Astrocyte (in vitro differentiated cells and primary cell): Measurements from ENCODE around the gene TNFSF15. TPM values are rescaled to one million over a fixed set of nuclear protein-coding genes. Genes with fewer than 3 reads are reported as not detected.

ENCODE experiments used
- DNase-seq: peaks from one replicate; pipeline ENCODE4 v3.0.0-alpha.2; 2010; ENCODE audit warnings: low read depth
- FAIRE-seq: peaks from 2 replicates; lab custom pipeline; 2011; peaks lifted over from hg19 to GRCh38; lab: Jason Lieb, UNC
- H2AFZ ChIP-seq: 2 replicates; pipeline ENCODE4 v1.6.0; 2012; ENCODE audit warnings: low read depth, low read length, inconsistent platforms
- H3K27ac ChIP-seq: 2 replicates; pipeline ENCODE4 v1.5.1; 2011; ENCODE audit warnings: low read depth, low read length, inconsistent platforms
- H3K27me3 ChIP-seq: 2 replicates; pipeline ENCODE4 v1.6.0; 2011; ENCODE audit warnings: low read length, inconsistent platforms; ENCODE audit not compliant: insufficient read depth
- H3K36me3 ChIP-seq: 2 replicates; pipeline ENCODE4 v1.5.1; 2011; ENCODE audit warnings: low read length, inconsistent platforms; ENCODE audit not compliant: insufficient read depth
- H3K4me1 ChIP-seq: 2 replicates; pipeline ENCODE4 v1.5.1; 2011; ENCODE audit warnings: low read length, inconsistent platforms; ENCODE audit not compliant: insufficient read depth
- H3K4me2 ChIP-seq: 2 replicates; pipeline ENCODE4 v1.6.0; 2012; ENCODE audit warnings: low read length, inconsistent platforms
- H3K4me3 ChIP-seq: 2 replicates; pipeline ENCODE4 v1.5.1; 2011; ENCODE audit warnings: low read depth, mild to moderate bottlenecking, low read length, inconsistent platforms; ENCODE audit not compliant: insufficient read depth
- H3K79me2 ChIP-seq: 2 replicates; pipeline ENCODE4 v1.6.0; 2012; ENCODE audit warnings: mild to moderate bottlenecking, low read length, inconsistent platforms; ENCODE audit not compliant: insufficient read depth
- H3K9ac ChIP-seq: 2 replicates; pipeline ENCODE4 v1.6.0; 2012; ENCODE audit warnings: mild to moderate bottlenecking, low read length, inconsistent platforms
- H3K9me3 ChIP-seq: 2 replicates; pipeline ENCODE4 v1.5.1; 2012; ENCODE audit warnings: low read depth, mild to moderate bottlenecking, low read length, inconsistent platforms; ENCODE audit not compliant: insufficient read depth
- H4K20me1 ChIP-seq: 2 replicates; pipeline ENCODE4 v1.6.0; 2012; ENCODE audit warnings: low read length, inconsistent platforms; ENCODE audit not compliant: insufficient read depth
- H3K27ac Mint-ChIP-seq: one replicate; pipeline ENCODE4 v1.8.0; 2021; ENCODE audit warnings: mild to moderate bottlenecking, mixed read lengths; ENCODE audit not compliant: unreplicated experiment
- H3K27me3 Mint-ChIP-seq: one replicate; pipeline ENCODE4 v1.8.0; 2021; ENCODE audit warnings: low read depth, mixed read lengths; ENCODE audit not compliant: unreplicated experiment
- H3K36me3 Mint-ChIP-seq: one replicate; pipeline ENCODE4 v1.8.0; 2021; ENCODE audit warnings: low read depth, mixed read lengths; ENCODE audit not compliant: unreplicated experiment
- H3K4me1 Mint-ChIP-seq: one replicate; pipeline ENCODE4 v1.8.0; 2021; ENCODE audit warnings: low read depth, mixed read lengths; ENCODE audit not compliant: unreplicated experiment
- H3K4me3 Mint-ChIP-seq: one replicate; pipeline ENCODE4 v1.8.0; 2021; ENCODE audit warnings: mild to moderate bottlenecking, moderate library complexity, mixed read lengths; ENCODE audit not compliant: unreplicated experiment
- H3K9me3 Mint-ChIP-seq: one replicate; pipeline ENCODE4 v1.8.0; 2021; ENCODE audit warnings: mild to moderate bottlenecking, mixed read lengths; ENCODE audit not compliant: unreplicated experiment
- EZH2 ChIP-seq: IDR thresholded peaks from 2 replicates; pipeline ENCODE4 v1.6.1; 2012; ENCODE audit warnings: mild to moderate bottlenecking, low read length, inconsistent platforms; ENCODE audit not compliant: insufficient read depth
- total RNA-seq: library from RNA; stranded (reverse); gene quantifications from 2 replicates; pipeline ENCODE4 v1.2.1, GENCODE V29; 2021
- TF ChIP-seq, protein P1 (sequence below): IDR thresholded peaks from 2 replicates; pipeline ENCODE4 v1.5.1; 2011; ENCODE audit warnings: low read depth, mild to moderate bottlenecking, inconsistent platforms, low read length, moderate library complexity; ENCODE audit not compliant: insufficient read depth

TNFSF15 gene
- total RNA-seq, 1 donor from 2014 or later = 10.3 TPM

DNA sequence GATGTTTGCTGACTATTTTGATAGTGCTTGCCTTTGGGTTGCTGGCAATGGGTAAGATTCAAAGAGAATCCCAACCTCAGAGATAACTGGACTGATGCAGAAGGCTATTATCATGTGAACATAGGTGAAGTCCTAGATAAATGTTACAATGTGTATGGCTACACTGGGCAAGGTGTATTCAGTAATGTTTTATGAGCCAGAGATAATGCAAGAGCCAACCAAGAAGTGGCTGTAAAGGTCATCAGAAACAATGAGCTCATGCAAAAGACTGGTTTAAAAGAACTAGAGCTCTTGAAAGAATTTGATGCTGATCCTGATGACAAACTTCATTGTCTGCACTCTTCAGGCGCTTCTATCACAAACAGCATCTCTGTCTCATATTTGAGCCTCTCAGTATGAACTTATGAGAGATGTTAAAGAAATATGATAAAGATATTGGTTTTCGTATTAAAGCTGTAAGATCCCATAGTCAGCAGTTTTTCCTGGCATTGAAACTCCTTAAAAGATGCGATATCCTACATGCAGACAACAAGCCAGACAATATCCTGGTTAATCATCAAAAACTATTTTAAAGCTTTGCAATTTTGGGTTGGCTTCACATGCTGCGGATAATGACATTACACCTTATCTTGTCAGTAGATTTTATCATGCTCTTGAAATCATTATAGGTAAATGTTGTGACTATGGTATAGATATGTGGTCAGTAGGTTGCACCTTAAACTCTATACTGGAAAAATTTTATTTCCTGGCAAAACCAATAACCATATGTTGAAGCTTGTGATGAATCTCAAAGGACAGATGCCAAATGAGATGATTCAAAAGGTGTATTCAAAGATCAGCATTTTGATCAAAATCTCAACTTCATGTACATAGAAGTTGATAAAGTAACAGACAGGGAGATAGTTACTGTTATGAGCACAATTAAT is 41.9 kb upstream of the TNFSF15 start:
- H3K36me3 ChIP-seq = no peaks in the 10 kb centered on the region
- no peak overlapping the region for H2AFZ ChIP-seq
- Mint-ChIP-seq H3K27me3 (no peaks in the 10 kb centered on the region), H3K4me1 (peaks cover 8% of the 10 kb centered on the region), H3K36me3 (no peaks in the 10 kb centered on the region), H3K4me3 (no peak overlapping the region), H3K9me3 (no peaks in the 10 kb centered on the region), H3K27ac (no peak overlapping the region)
- no peaks in the 10 kb centered on the region for H4K20me1 ChIP-seq
- H3K9me3 ChIP-seq = no peaks in the 10 kb centered on the region
- TF ChIP-seq EZH2 = no peak
- TF ChIP-seq, protein P1, sequence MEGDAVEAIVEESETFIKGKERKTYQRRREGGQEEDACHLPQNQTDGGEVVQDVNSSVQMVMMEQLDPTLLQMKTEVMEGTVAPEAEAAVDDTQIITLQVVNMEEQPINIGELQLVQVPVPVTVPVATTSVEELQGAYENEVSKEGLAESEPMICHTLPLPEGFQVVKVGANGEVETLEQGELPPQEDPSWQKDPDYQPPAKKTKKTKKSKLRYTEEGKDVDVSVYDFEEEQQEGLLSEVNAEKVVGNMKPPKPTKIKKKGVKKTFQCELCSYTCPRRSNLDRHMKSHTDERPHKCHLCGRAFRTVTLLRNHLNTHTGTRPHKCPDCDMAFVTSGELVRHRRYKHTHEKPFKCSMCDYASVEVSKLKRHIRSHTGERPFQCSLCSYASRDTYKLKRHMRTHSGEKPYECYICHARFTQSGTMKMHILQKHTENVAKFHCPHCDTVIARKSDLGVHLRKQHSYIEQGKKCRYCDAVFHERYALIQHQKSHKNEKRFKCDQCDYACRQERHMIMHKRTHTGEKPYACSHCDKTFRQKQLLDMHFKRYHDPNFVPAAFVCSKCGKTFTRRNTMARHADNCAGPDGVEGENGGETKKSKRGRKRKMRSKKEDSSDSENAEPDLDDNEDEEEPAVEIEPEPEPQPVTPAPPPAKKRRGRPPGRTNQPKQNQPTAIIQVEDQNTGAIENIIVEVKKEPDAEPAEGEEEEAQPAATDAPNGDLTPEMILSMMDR = no peak
- no peak overlapping the region for H3K4me2 ChIP-seq
- H3K79me2 ChIP-seq = no peaks in the 10 kb centered on the region
- FAIRE-seq (no peak), DNase-seq (no peak)
- no peaks in the 10 kb centered on the region for H3K27me3 ChIP-seq
- no peak overlapping the region for H3K4me3 ChIP-seq
- H3K4me1 ChIP-seq = no peaks in the 10 kb centered on the region
- H3K27ac ChIP-seq = no peak overlapping the region
- H3K9ac ChIP-seq = no peak overlapping the region

DNA sequence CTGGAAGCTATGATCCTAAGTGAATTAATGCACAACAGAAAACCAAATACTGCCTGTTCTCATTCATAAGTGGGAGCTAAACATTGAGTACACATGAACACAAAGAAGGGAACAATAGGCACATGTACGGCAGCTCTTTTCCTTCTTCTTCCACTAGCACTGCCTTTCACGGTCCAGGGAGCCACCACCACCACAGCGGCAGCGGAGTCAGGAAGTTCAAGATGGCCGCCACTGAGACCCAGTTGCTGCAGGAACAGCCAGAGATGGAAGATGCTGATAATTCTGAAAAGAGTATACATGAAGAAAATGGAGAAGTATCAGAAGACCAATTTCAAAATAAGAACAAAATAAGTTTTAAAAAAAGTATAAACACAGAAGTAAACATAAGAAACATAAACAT is 39.5 kb upstream of the TNFSF15 start:
- Histone ChIP-seq H2AFZ (no peak overlapping the region), H3K4me3 (no peak overlapping the region), H3K4me1 (no peaks in the 10 kb centered on the region), H3K9me3 (no peaks in the 10 kb centered on the region), H4K20me1 (no peaks in the 10 kb centered on the region), H3K79me2 (no peaks in the 10 kb centered on the region), H3K27ac (no peak overlapping the region), H3K9ac (no peak overlapping the region), H3K27me3 (no peaks in the 10 kb centered on the region), H3K4me2 (no peak overlapping the region), H3K36me3 (no peaks in the 10 kb centered on the region)
- Mint-ChIP-seq H3K27ac (no peak overlapping the region), H3K36me3 (peaks cover 1% of the 10 kb centered on the region), H3K27me3 (no peaks in the 10 kb centered on the region), H3K4me3 (no peak overlapping the region), H3K4me1 (no peaks in the 10 kb centered on the region), H3K9me3 (peaks cover 5% of the 10 kb centered on the region)
- no peak for FAIRE-seq
- TF ChIP-seq, protein P1 = no peak
- no peak for TF ChIP-seq EZH2
- DNase-seq = no peak

DNA sequence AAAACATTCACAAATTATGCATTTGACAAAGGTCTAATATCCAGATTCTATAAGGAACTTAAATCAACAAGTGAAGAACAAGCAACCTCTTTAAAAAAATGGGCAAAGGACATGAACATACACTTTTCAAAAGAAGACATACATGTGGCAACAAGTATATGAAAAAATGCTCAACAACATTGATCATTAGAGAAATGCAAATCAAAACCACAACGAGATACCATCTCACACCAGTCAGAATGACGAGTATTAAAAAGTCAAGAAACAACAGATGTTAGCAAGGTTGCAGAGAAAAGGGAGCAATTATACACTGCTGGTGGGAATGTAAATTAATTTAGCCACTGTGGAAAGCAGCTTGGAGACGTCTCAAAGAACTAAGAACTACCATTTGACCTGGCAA is 38.9 kb upstream of the TNFSF15 start:
- Histone ChIP-seq H3K4me1 (no peaks in the 10 kb centered on the region), H4K20me1 (no peaks in the 10 kb centered on the region), H3K4me3 (no peak overlapping the region), H3K27me3 (no peaks in the 10 kb centered on the region), H3K9me3 (no peaks in the 10 kb centered on the region), H3K9ac (no peak overlapping the region), H3K79me2 (no peaks in the 10 kb centered on the region), H3K4me2 (no peak overlapping the region), H3K36me3 (no peaks in the 10 kb centered on the region), H3K27ac (no peak overlapping the region), H2AFZ (no peak overlapping the region)
- FAIRE-seq (no peak), DNase-seq (no peak)
- Mint-ChIP-seq H3K27me3 (no peaks in the 10 kb centered on the region), H3K27ac (no peak overlapping the region), H3K4me3 (no peak overlapping the region), H3K36me3 (peaks cover 1% of the 10 kb centered on the region), H3K9me3 (peaks cover 5% of the 10 kb centered on the region), H3K4me1 (no peaks in the 10 kb centered on the region)
- TF ChIP-seq, protein P1 = no peak
- no peak for TF ChIP-seq EZH2
